Ovary (tissue), 9 donors: ENCODE measurements around the gene STK24. TPM values are rescaled to one million over a fixed set of nuclear protein-coding genes. Genes with fewer than 3 reads are reported as not detected.

Experiments used
- DNase-seq, 5 donors: peaks; one replicate each; pipeline ENCODE4 v3.0.0-alpha.2; 2019 to 2020
- H3K27ac ChIP-seq, 2 donors: fragments of 200-600 bp; one replicate each; pipeline versions ENCODE4 v1.5.1 to v1.8.0; 2019 to 2022
- H3K27me3 ChIP-seq: fragments of 200-600 bp; one replicate; pipeline ENCODE4 v1.8.0; 2022
- H3K36me3 ChIP-seq: fragments of 200-600 bp; sonication (generic); one replicate; pipeline ENCODE4 v1.5.1; 2019
- H3K4me1 ChIP-seq: one replicate; pipeline ENCODE4 v1.8.1; 2013; ENCODE audit warnings: mild to moderate bottlenecking, moderate library complexity; ENCODE audit not compliant: insufficient read depth
- H3K4me3 ChIP-seq: fragments of 200-600 bp; sonication (generic); one replicate; pipeline ENCODE4 v1.5.1; 2017
- H3K9me3 ChIP-seq, 2 donors: fragments of 200-600 bp in 1 of 2; sonication (generic) in 1 of 2; one replicate each; pipeline versions ENCODE4 v1.5.1 to v1.8.1; 2013 to 2019; ENCODE audit warnings: mild to moderate bottlenecking in 1 of 2, moderate library complexity in 1 of 2
- EP300 ChIP-seq: sonication (generic); formaldehyde crosslinking; IDR thresholded peaks from one replicate; pipeline ENCODE4 v1.6.1; 2017; ENCODE audit warnings: antibody characterized with exemption
- POLR2A ChIP-seq: fragments of 450-650 bp; IDR thresholded peaks from one replicate; pipeline ENCODE4 v1.6.1; 2017; ENCODE audit warnings: antibody characterized with exemption, mild to moderate bottlenecking, moderate library complexity
- WGBS, 3 donors: extraction: QIAGEN DNeasy Blood & Tissue Kit in 1 of 3; methylation state at CpG; one replicate each; pipeline versions ENCODE4 v1.1.5 to v1.1.7; 2013 to 2017; 5-methylcytosine and 5-hydroxymethylcytosine counted together
- intact Hi-C, 4 donors: fragments of 100-400 bp; cut with DNase I; formaldehyde crosslinking; loops; one replicate each; pipeline versions ENCODE4 v1.11.0 to v1.15.1; 2022 to 2023
- polyA plus RNA-seq, 2 donors: library from polyadenylated mRNA; stranded (reverse); fragments of 200-250 nt in 1 of 2; fragments of 350-450 nt in 1 of 2; fragmentation: Illumina TruSeq in 1 of 2; extraction: RNeasy Lipid Tissue Mini Kit (QIAGEN cat#74804) in 1 of 2; gene quantifications; one replicate each; pipeline ENCODE4 v1.2.3, GENCODE V29; 2013 to 2014
- total RNA-seq, 7 donors: library from RNA; depleted of rRNA in 2 of 7; stranded (reverse); fragments of >200 nt in 2 of 7; fragmentation: NEBNext Ultra II Directional in 3 of 7; extraction: Animal tissue kit (Norgen Biotek cat#: 25700) in 3 of 7; gene quantifications; one replicate each; pipeline versions ENCODE4 v1.1.0 to v1.2.4, GENCODE V29; 2016 to 2023
- TF ChIP-seq, protein P1 (sequence below), 3 donors: fragments of 450-650 bp in 2 of 3; fragments of 200-600 bp in 1 of 3; IDR thresholded peaks; one replicate each; pipeline versions ENCODE4 v1.5.1 to v1.8.0; 2016 to 2022; ENCODE audit warnings: antibody characterized with exemption in 3 of 3, mild to moderate bottlenecking in 1 of 3
- donor health status: DM: no; HTN: no; CAD: no; lungs with moderate emphysema.
- donor health status: DM: no; HTN: no; CAD: no.
- donor health status: Bipolar disorder and iron deficiency.
- donor health status: DM: yes; HTN: yes; CAD: no.
- donor health status: DM: no; HTN: no; CAD: no.
- donor health status: DM: yes; HTN: yes; CAD: no.

STK24 gene
- total and polyA plus RNA-seq, 9 donors, result 34.0 to 153 (median 60.6) TPM

DNA sequence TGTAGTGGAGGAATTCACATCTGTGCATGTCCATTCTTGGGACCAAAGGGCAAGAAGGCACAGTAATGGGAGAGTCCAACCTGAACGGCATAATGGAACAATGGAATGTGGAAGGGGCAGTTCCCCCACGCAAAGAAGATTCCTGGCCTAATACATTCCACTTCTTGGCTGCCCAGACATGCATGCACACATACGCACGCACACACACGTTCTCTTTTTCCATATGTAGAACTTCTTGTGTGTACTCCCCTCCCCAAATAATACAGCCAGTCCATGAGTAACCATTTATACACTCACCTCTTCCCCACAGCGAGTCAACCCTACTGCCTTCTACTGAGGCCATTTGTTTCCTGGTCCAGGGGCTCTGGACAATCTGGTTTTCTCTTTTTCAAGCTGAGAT, 6.0 kb upstream of the STK24 start:
- H3K36me3 ChIP-seq, result no peaks in the 10 kb centered on the region
- intact Hi-C loops, result loop anchor here in 1 of 4 donors (10.0 kb wide), 1 partner anchor 62 kb away; no protein-coding TSS in a partner anchor
- H3K4me3 ChIP-seq, result no peak overlapping the region
- H3K9me3 ChIP-seq, result no peaks in the 10 kb centered on the region
- DNase-seq, result no peak
- TF ChIP-seq, protein P1, sequence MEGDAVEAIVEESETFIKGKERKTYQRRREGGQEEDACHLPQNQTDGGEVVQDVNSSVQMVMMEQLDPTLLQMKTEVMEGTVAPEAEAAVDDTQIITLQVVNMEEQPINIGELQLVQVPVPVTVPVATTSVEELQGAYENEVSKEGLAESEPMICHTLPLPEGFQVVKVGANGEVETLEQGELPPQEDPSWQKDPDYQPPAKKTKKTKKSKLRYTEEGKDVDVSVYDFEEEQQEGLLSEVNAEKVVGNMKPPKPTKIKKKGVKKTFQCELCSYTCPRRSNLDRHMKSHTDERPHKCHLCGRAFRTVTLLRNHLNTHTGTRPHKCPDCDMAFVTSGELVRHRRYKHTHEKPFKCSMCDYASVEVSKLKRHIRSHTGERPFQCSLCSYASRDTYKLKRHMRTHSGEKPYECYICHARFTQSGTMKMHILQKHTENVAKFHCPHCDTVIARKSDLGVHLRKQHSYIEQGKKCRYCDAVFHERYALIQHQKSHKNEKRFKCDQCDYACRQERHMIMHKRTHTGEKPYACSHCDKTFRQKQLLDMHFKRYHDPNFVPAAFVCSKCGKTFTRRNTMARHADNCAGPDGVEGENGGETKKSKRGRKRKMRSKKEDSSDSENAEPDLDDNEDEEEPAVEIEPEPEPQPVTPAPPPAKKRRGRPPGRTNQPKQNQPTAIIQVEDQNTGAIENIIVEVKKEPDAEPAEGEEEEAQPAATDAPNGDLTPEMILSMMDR (IDR thresholded peaks at IDR 0.05), result no peak
- no peak for TF ChIP-seq POLR2A
- no peak for TF ChIP-seq EP300
- 85 to 91% (median 89%) methylated on average over 6 of the region's 6 CpGs for WGBS, 3 donors
- H3K27me3 ChIP-seq, result no peaks in the 10 kb centered on the region
- no peak overlapping the region for H3K27ac ChIP-seq
- peaks cover under 1% of the 10 kb centered on the region for H3K4me1 ChIP-seq

GRCh38 chr13:98581971-98582702, 5.2 kb upstream of the STK24 start:
- 47 to 50% (median 49%) methylated on average over 2 of the region's 2 CpGs for WGBS, 3 donors
- Histone ChIP-seq H3K27me3 (no peaks in the 10 kb centered on the region), H3K4me1 (peaks cover 3% of the 10 kb centered on the region), H3K27ac (no peak overlapping the region), H3K4me3 (no peak overlapping the region), H3K36me3 (no peaks in the 10 kb centered on the region), H3K9me3 (no peaks in the 10 kb centered on the region)
- TF ChIP-seq, protein P1 (IDR thresholded peaks at IDR 0.05), result no peak
- TF ChIP-seq POLR2A, result no peak
- intact Hi-C loops, result loop anchor here in 1 of 4 donors (10.0 kb wide), 1 partner anchor 63 kb away; no protein-coding TSS in a partner anchor
- no peak for DNase-seq

GRCh38 chr13:98581381-98581780, 4.5 kb upstream of the STK24 start:
- Histone ChIP-seq H3K27me3 (no peaks in the 10 kb centered on the region), H3K9me3 (no peaks in the 10 kb centered on the region), H3K4me1 (peaks cover 3% of the 10 kb centered on the region), H3K36me3 (no peaks in the 10 kb centered on the region), H3K4me3 (no peak overlapping the region), H3K27ac (no peak overlapping the region)
- no peak for DNase-seq
- intact Hi-C loops, result loop anchor here in 1 of 4 donors (10.0 kb wide), 1 partner anchor 63 kb away; no protein-coding TSS in a partner anchor
- 92 to 96% (median 93%) methylated on average over 2 of the region's 2 CpGs for WGBS, 3 donors
- TF ChIP-seq POLR2A (no peak), EP300 (no peak)
- TF ChIP-seq, protein P1 (IDR thresholded peaks at IDR 0.05), result no peak

DNA sequence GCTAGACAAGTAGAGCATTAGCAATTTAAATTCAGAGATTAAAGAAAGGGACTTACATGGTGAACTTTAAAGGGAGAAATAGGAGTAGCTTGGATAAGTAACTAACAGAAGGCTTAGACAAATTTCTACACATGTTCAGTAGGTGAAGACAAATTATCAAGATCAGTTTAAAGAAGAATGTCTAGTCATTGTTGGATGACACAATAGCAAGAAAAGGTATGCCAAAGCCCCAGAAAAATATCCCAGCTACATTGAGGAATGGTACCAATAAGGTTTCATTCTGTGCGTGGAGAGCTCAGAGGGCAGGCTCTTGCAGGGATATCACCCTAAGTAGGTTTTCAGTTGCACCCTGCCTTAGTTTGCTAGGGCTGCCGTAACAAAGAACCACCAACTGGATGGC, 3.5 kb upstream of the STK24 start:
- WGBS, 3 donors, result 95 to 99% (median 95%) methylated on average over 2 of the region's 2 CpGs
- intact Hi-C loops, result loop anchor here in 1 of 4 donors (10.0 kb wide), 1 partner anchor 64 kb away; no protein-coding TSS in a partner anchor
- DNase-seq, result no peak
- no peak overlapping the region for H3K27ac ChIP-seq
- H3K4me3 ChIP-seq, result no peak overlapping the region
- H3K9me3 ChIP-seq, result no peaks in the 10 kb centered on the region
- H3K4me1 ChIP-seq, result peaks cover 3% of the 10 kb centered on the region
- TF ChIP-seq POLR2A (no peak), EP300 (no peak)
- TF ChIP-seq, protein P1 (IDR thresholded peaks at IDR 0.05), result no peak
- no peaks in the 10 kb centered on the region for H3K36me3 ChIP-seq
- H3K27me3 ChIP-seq, result no peaks in the 10 kb centered on the region
